Measurements from ENCODE around the gene NXPH4. TPM values are rescaled to one million over a fixed set of nuclear protein-coding genes. Genes with fewer than 3 reads are reported as not detected.
A peak's percentile ranks its signal among the peaks of the same experiment; 100 is the strongest.

The NXPH4 gene
- total RNA-seq, 4 donors from 2014 or later: 7.1 to 26.0 (median 18.3) TPM

DNA sequence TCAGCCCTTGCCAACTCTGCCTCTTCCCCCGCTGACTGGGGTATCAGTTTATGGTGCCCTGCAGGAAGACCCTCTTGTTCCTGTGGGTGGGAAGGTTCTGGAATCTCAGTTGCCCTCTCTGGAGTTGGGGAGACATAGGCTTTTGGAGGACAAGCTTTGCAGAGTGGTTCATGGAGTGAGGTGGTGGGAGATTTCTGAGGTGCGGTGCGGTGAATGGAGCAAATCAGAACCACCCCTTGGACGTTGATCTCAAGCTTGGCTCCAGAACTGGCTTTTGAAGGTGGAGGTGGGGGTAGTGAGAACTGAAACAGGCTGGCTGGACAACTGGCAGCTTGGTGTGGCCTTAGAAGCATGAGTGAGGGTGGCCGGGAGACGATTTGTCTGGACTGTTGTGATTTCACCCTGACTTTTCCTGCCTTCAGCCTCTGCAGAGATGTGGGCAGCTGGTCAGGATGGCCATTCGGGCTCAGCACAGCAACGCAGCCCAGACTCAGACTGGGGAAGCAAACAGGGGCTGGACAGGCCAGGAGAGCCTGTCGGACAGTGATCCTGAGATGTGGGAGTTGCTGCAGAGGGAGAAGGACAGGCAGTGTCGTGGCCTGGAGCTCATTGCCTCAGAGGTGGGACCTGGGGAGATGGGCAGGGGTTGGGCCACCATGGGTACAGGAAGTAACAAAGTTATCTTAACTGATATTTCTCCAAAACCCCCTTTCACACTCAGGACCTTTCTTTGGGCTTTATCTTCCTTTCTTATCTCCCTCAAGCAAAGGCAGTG lies 14.0 kb downstream of the NXPH4 start:
- Histone ChIP-seq H3K27me3 (peaks cover 17% of the 10 kb centered on the region), H3K4me1 (peaks cover 48% of the 10 kb centered on the region), H3K9me3 (no peaks in the 10 kb centered on the region), H3K36me3 (peaks cover 36% of the 10 kb centered on the region), H3K27ac (peak overlapping the region; percentile 82), H3K4me3 (peak overlapping the region; percentile 71)
- no peak for DNase-seq (ENCODE audit: low spot score in 2 of 2)
- WGBS: 49% methylated on average over 10 of the region's 10 CpGs
- TF ChIP-seq POLR2AphosphoS5 (IDR thresholded peaks at IDR 0.05) (no peak), POLR2A (IDR thresholded peaks at IDR 0.05) (no peak), EP300 (IDR thresholded peaks at IDR 0.05) (no peak)
- TF ChIP-seq, protein P1, sequence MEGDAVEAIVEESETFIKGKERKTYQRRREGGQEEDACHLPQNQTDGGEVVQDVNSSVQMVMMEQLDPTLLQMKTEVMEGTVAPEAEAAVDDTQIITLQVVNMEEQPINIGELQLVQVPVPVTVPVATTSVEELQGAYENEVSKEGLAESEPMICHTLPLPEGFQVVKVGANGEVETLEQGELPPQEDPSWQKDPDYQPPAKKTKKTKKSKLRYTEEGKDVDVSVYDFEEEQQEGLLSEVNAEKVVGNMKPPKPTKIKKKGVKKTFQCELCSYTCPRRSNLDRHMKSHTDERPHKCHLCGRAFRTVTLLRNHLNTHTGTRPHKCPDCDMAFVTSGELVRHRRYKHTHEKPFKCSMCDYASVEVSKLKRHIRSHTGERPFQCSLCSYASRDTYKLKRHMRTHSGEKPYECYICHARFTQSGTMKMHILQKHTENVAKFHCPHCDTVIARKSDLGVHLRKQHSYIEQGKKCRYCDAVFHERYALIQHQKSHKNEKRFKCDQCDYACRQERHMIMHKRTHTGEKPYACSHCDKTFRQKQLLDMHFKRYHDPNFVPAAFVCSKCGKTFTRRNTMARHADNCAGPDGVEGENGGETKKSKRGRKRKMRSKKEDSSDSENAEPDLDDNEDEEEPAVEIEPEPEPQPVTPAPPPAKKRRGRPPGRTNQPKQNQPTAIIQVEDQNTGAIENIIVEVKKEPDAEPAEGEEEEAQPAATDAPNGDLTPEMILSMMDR (IDR thresholded peaks at IDR 0.05): no peak

- H3K27me3 ChIP-seq: peaks cover 13% of the 10 kb centered on the region
- no peak for DNase-seq (ENCODE audit: low spot score in 2 of 2)
- H3K4me3 ChIP-seq: no peak overlapping the region
- WGBS: 87% methylated on average over 7 of the region's 13 CpGs
- TF ChIP-seq EP300 (IDR thresholded peaks at IDR 0.05): no peak
- TF ChIP-seq, protein P1 (IDR thresholded peaks at IDR 0.05): no peak
- TF ChIP-seq POLR2AphosphoS5 (IDR thresholded peaks at IDR 0.05): no peak
- TF ChIP-seq POLR2A (IDR thresholded peaks at IDR 0.05): no peak
- peaks cover 36% of the 10 kb centered on the region for H3K36me3 ChIP-seq
- peaks cover 57% of the 10 kb centered on the region for H3K4me1 ChIP-seq
- H3K27ac ChIP-seq: no peak overlapping the region
- H3K9me3 ChIP-seq: no peaks in the 10 kb centered on the region
These were observed 14.9 kb downstream of the NXPH4 start for GRCh38 chr12:57231276-57232021.

- H3K27ac ChIP-seq: no peak overlapping the region
- TF ChIP-seq EP300 (IDR thresholded peaks at IDR 0.05) (no peak), POLR2AphosphoS5 (IDR thresholded peaks at IDR 0.05) (no peak), POLR2A (IDR thresholded peaks at IDR 0.05) (no peak)
- TF ChIP-seq, protein P1 (IDR thresholded peaks at IDR 0.05): no peak
- 78% methylated on average over 16 of the region's 19 CpGs for WGBS
- H3K4me3 ChIP-seq: no peak overlapping the region
- peaks cover 36% of the 10 kb centered on the region for H3K36me3 ChIP-seq
- DNase-seq (ENCODE audit: low spot score in 2 of 2): no peak
- no peaks in the 10 kb centered on the region for H3K9me3 ChIP-seq
- H3K4me1 ChIP-seq: peaks cover 59% of the 10 kb centered on the region
- H3K27me3 ChIP-seq: peaks cover 8% of the 10 kb centered on the region
These were observed 15.7 kb downstream of the NXPH4 start for GRCh38 chr12:57232156-57232756.

GRCh38 chr12:57233357-57234232 lies 17.0 kb downstream of the NXPH4 start:
- Histone ChIP-seq H3K9me3 (no peaks in the 10 kb centered on the region), H3K27me3 (peaks cover 18% of the 10 kb centered on the region), H3K36me3 (peaks cover 36% of the 10 kb centered on the region), H3K27ac (no peak overlapping the region), H3K4me1 (peaks cover 73% of the 10 kb centered on the region), H3K4me3 (no peak overlapping the region)
- WGBS: 73% methylated on average over 5 of the region's 15 CpGs
- TF ChIP-seq POLR2AphosphoS5 (IDR thresholded peaks at IDR 0.05): no peak
- TF ChIP-seq, protein P1 (IDR thresholded peaks at IDR 0.05): no peak
- TF ChIP-seq POLR2A (IDR thresholded peaks at IDR 0.05): no peak
- no peak for TF ChIP-seq EP300 (IDR thresholded peaks at IDR 0.05)
- no peak for DNase-seq (ENCODE audit: low spot score in 2 of 2)

Measured in suprapubic skin (tissue), 4 donors.